H9 (cell line): ENCODE measurements around the gene PPP2R3B. TPM values are rescaled to one million over a fixed set of nuclear protein-coding genes. Genes with fewer than 3 reads are reported as not detected.

Source experiments
- DNase-seq: peaks from one replicate; pipeline ENCODE4 v3.0.0-alpha.2; 2017
- H2AFZ ChIP-seq: one replicate; pipeline ENCODE4 v1.6.1; 2013; ENCODE audit warnings: mild to moderate bottlenecking, low read length, control low read depth, moderate library complexity
- H2AK5ac ChIP-seq: 2 replicates; pipeline ENCODE4 v1.6.1; 2013; ENCODE audit warnings: low read length, control low read depth, mixed read lengths; ENCODE audit not compliant: insufficient read length
- H2BK120ac ChIP-seq: one replicate; pipeline ENCODE4 v1.6.1; 2013; ENCODE audit warnings: low read depth, mild to moderate bottlenecking, low read length, control low read depth, inconsistent platforms; ENCODE audit not compliant: poor library complexity, severe bottlenecking
- H2BK12ac ChIP-seq: 2 replicates; pipeline ENCODE4 v1.6.1; 2013; ENCODE audit warnings: low read length, control low read depth, mixed read lengths, low read depth; ENCODE audit not compliant: insufficient read length
- H2BK15ac ChIP-seq: 2 replicates; pipeline ENCODE4 v1.6.1; 2013; ENCODE audit warnings: low read depth, low read length, control low read depth
- H2BK20ac ChIP-seq: one replicate; pipeline ENCODE4 v1.6.1; 2013; ENCODE audit warnings: low read depth, mild to moderate bottlenecking, low read length, control low read depth, inconsistent platforms; ENCODE audit not compliant: poor library complexity, severe bottlenecking
- H2BK5ac ChIP-seq: 2 replicates; pipeline ENCODE4 v1.6.1; 2013; ENCODE audit warnings: low read length, control low read depth, mixed read lengths; ENCODE audit not compliant: insufficient read length
- H3K14ac ChIP-seq: 2 replicates; pipeline ENCODE4 v1.6.1; 2013; ENCODE audit warnings: low read length, control low read depth; ENCODE audit not compliant: insufficient read depth
- H3K18ac ChIP-seq: 2 replicates; pipeline ENCODE4 v1.6.1; 2013; ENCODE audit warnings: low read depth, mild to moderate bottlenecking, mixed read lengths, low read length, control low read depth; ENCODE audit not compliant: insufficient read length
- H3K23ac ChIP-seq: 2 replicates; pipeline ENCODE4 v1.6.1; 2013; ENCODE audit warnings: low read length, control low read depth, mixed read lengths, low read depth; ENCODE audit not compliant: insufficient read length
- H3K23me2 ChIP-seq: 2 replicates; pipeline ENCODE4 v1.6.1; 2013; ENCODE audit warnings: low read depth, mild to moderate bottlenecking, mixed read lengths, low read length, control low read depth; ENCODE audit not compliant: insufficient read length, poor library complexity, severe bottlenecking
- H3K27ac ChIP-seq: 2 replicates; pipeline ENCODE4 v1.5.1; 2013; ENCODE audit warnings: low read length, control low read depth, mixed read lengths, low read depth; ENCODE audit not compliant: insufficient read length
- H3K27me3 ChIP-seq: 2 replicates; pipeline ENCODE4 v1.6.1; 2013; ENCODE audit warnings: low read length, control low read depth, inconsistent platforms; ENCODE audit not compliant: insufficient read depth
- H3K4ac ChIP-seq: 2 replicates; pipeline ENCODE4 v1.6.1; 2013; ENCODE audit warnings: low read depth, mild to moderate bottlenecking, control low read depth, inconsistent platforms, low read length, moderate library complexity
- H3K4me1 ChIP-seq: 2 replicates; pipeline ENCODE4 v1.6.1; 2013; ENCODE audit warnings: low read length, control low read depth, inconsistent platforms; ENCODE audit not compliant: insufficient read depth
- H3K4me2 ChIP-seq: 2 replicates; pipeline ENCODE4 v1.6.1; 2013; ENCODE audit warnings: low read length, control low read depth, mixed read lengths; ENCODE audit not compliant: insufficient read length, insufficient read depth
- H3K56ac ChIP-seq: 2 replicates; pipeline ENCODE4 v1.6.1; 2013; ENCODE audit warnings: low read depth, mild to moderate bottlenecking, mixed read lengths, low read length, control low read depth; ENCODE audit not compliant: insufficient read length
- H3K79me1 ChIP-seq: 2 replicates; pipeline ENCODE4 v1.6.1; 2013; ENCODE audit warnings: low read depth, mild to moderate bottlenecking, moderate library complexity, low read length, control low read depth, inconsistent platforms; ENCODE audit not compliant: insufficient read depth, poor library complexity, severe bottlenecking
- H3K79me2 ChIP-seq: 2 replicates; pipeline ENCODE4 v1.6.1; 2013; ENCODE audit warnings: low read length, control low read depth, inconsistent platforms; ENCODE audit not compliant: insufficient read depth
- H3K9ac ChIP-seq: 2 replicates; pipeline ENCODE4 v1.6.1; 2013; ENCODE audit warnings: low read length, control low read depth, mixed read lengths; ENCODE audit not compliant: insufficient read length; ENCODE audit errors: extremely low read depth
- H3K9me3 ChIP-seq: one replicate; pipeline ENCODE4 v1.6.1; 2013; ENCODE audit warnings: low read depth, low read length, inconsistent platforms; ENCODE audit not compliant: control insufficient read depth
- H3T11ph ChIP-seq: one replicate; pipeline ENCODE4 v1.6.1; 2013; ENCODE audit warnings: mild to moderate bottlenecking, low read length, control low read depth, inconsistent platforms
- H4K20me1 ChIP-seq: one replicate; pipeline ENCODE4 v1.6.1; 2013; ENCODE audit not compliant: control insufficient read depth, insufficient read length, insufficient read depth
- H4K5ac ChIP-seq: 2 replicates; pipeline ENCODE4 v1.6.1; 2013; ENCODE audit warnings: low read depth, mild to moderate bottlenecking, mixed read lengths, low read length, control low read depth; ENCODE audit not compliant: insufficient read length
- H4K8ac ChIP-seq: replicated peaks from 2 replicates; pipeline ENCODE4 v1.6.1; 2013; ENCODE audit warnings: low read length, control low read depth, mixed read lengths, low read depth; ENCODE audit not compliant: insufficient read length
- H4K91ac ChIP-seq: 2 replicates; pipeline ENCODE4 v1.6.1; 2013; ENCODE audit warnings: low read depth, mild to moderate bottlenecking, moderate library complexity, mixed read lengths, low read length, control low read depth; ENCODE audit not compliant: insufficient read length
- H3K27ac Mint-ChIP-seq, 3 experiments: 2 replicates in 2 of 3; 3 replicates in 1 of 3; pipeline ENCODE4 v1.8.0; 2020 to 2021; ENCODE audit warnings: mixed read lengths in 3 of 3, mild to moderate bottlenecking in 1 of 3, moderate library complexity in 1 of 3
- H3K27me3 Mint-ChIP-seq: 2 replicates; pipeline ENCODE4 v1.8.0; 2021; ENCODE audit warnings: low read depth, mild to moderate bottlenecking, moderate library complexity, mixed read lengths
- H3K36me3 Mint-ChIP-seq, 3 experiments: 2 replicates in 2 of 3; 3 replicates in 1 of 3; pipeline ENCODE4 v1.8.0; 2020 to 2021; ENCODE audit warnings: low read depth in 3 of 3, mixed read lengths in 3 of 3; ENCODE audit not compliant: insufficient read depth in 1 of 3
- H3K4me1 Mint-ChIP-seq, 2 experiments: 2 replicates each; pipeline ENCODE4 v1.8.0; 2020; ENCODE audit warnings: mixed read lengths in 2 of 2
- H3K4me3 Mint-ChIP-seq, 2 experiments: 2 replicates in 1 of 2; 3 replicates in 1 of 2; pipeline ENCODE4 v1.8.0; 2020 to 2021; ENCODE audit warnings: mild to moderate bottlenecking in 2 of 2, mixed read lengths in 2 of 2, moderate library complexity in 1 of 2
- H3K9me3 Mint-ChIP-seq, 2 experiments: 2 replicates in 1 of 2; 3 replicates in 1 of 2; pipeline ENCODE4 v1.8.0; 2020; ENCODE audit warnings: mild to moderate bottlenecking in 2 of 2, mixed read lengths in 2 of 2, moderate library complexity in 1 of 2
- CTCF ChIP-seq: fragments of 200-600 bp; sonication (generic); conservative IDR thresholded peaks from 3 replicates; pipeline ENCODE4 v1.8.0; 2021; ENCODE audit warnings: antibody characterized with exemption, mild to moderate bottlenecking
- WGBS: extraction: QIAGEN DNeasy Blood & Tissue Kit; methylation state at CpG from one replicate; pipeline ENCODE4 v1.1.7; 2013; ENCODE audit warnings: missing lambda C conversion rate, low lambda C conversion rate, mixed read lengths; ENCODE audit not compliant: insufficient read length; ENCODE audit errors: extremely low coverage; 5-methylcytosine and 5-hydroxymethylcytosine counted together
- total RNA-seq: library from RNA; stranded (reverse); gene quantifications from 2 replicates; pipeline ENCODE4 v1.2.1, GENCODE V29; 2021

The PPP2R3B gene
- total RNA-seq, 1 experiment from 2014 or later, result 72.1 TPM

DNA sequence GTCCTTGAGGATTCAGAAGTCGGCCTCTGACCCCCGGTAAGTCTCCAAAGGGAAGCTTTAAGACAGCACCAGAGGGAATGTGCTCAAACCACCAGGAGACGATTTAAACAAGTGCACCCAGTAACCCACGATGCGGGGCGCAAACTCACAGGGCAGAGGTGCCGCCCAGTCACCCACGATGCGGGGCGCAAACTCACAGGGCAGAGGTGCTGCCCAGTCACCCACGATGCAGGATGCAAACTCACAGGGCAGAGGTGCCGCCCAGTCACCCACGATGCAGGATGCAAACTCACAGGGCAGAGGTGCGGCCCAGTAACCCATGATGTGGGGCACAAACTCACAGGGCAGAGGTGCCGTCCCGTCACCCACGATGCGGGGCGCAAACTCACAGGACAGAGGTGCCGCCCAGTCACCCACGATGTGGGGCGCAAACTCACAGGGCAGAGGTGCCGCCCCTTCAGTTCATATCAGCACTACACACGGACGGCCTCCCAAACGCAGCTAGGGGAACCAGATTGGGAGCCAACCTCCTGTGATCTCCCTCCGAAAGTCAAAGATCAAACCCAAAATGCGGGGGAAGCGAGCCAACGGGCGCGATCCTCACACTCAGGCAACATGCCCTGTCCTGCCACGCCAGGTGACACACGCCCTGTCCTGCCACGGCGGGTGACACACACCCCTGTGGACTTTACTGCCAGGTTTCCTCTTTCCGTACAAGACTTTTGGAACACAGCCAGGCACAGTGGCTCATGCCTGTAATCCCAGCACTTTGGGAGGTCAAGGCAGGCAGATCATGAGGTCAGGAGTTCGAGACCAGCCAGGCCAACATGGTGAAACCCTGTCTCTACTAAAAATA, 11.3 kb downstream of the PPP2R3B start:
- Histone ChIP-seq H3K18ac (no peak overlapping the region), H3K9me3 (no peaks in the 10 kb centered on the region), H3K79me2 (peaks cover 7% of the 10 kb centered on the region; the same call in 1 of the 2 replicates), H4K5ac (no peak overlapping the region), H4K8ac (no peak overlapping the region), H2AFZ (no peak overlapping the region), H3K4ac (no peak overlapping the region), H3T11ph (no peak overlapping the region), H3K4me1 (peaks cover 3% of the 10 kb centered on the region; the same call in 1 of the 2 replicates), H2AK5ac (no peak overlapping the region), H3K14ac (no peak overlapping the region), H3K9ac (no peak overlapping the region), H4K20me1 (no peaks in the 10 kb centered on the region), H3K23me2 (peaks cover 14% of the 10 kb centered on the region), H2BK20ac (no peak overlapping the region), H3K79me1 (no peaks in the 10 kb centered on the region), H3K56ac (no peak overlapping the region), H3K27me3 (peaks cover 8% of the 10 kb centered on the region; the same call in 1 of the 2 replicates), H3K4me2 (no peak overlapping the region), H4K91ac (no peak overlapping the region), H2BK15ac (no peak overlapping the region), H2BK120ac (no peak overlapping the region), H2BK12ac (no peak overlapping the region), H3K27ac (no peak overlapping the region), H2BK5ac (no peak overlapping the region), H3K23ac (no peak overlapping the region)
- TF ChIP-seq CTCF, result no peak
- Mint-ChIP-seq H3K27ac (no peak overlapping the region), H3K27me3 (peaks cover 43% of the 10 kb centered on the region), H3K4me3 (peak overlapping the region; percentile 77 to 86), H3K9me3 (no peaks in the 10 kb centered on the region), H3K36me3 (peaks cover 0 to 8% (median 0%) of the 10 kb centered on the region in 3 experiments; a peak in 3 of 7 replicates), H3K4me1 (peaks cover 21 to 26% of the 10 kb centered on the region in 2 experiments)
- no peak for DNase-seq
- WGBS, result no CpG with 5 or more reads among the region's 38 CpGs
